ENCODE measurements around the gene NBPF1. TPM values are rescaled to one million over a fixed set of nuclear protein-coding genes. Genes with fewer than 3 reads are reported as not detected.
"Not testable (repeated sequence)": the region's sequence is repeated elsewhere in the genome, so short reads cannot be mapped to it uniquely, and the experiment has no call there.

Gene NBPF1
- total RNA-seq, 2 experiments from 2014 or later = 1.6 to 1.9 TPM

DNA sequence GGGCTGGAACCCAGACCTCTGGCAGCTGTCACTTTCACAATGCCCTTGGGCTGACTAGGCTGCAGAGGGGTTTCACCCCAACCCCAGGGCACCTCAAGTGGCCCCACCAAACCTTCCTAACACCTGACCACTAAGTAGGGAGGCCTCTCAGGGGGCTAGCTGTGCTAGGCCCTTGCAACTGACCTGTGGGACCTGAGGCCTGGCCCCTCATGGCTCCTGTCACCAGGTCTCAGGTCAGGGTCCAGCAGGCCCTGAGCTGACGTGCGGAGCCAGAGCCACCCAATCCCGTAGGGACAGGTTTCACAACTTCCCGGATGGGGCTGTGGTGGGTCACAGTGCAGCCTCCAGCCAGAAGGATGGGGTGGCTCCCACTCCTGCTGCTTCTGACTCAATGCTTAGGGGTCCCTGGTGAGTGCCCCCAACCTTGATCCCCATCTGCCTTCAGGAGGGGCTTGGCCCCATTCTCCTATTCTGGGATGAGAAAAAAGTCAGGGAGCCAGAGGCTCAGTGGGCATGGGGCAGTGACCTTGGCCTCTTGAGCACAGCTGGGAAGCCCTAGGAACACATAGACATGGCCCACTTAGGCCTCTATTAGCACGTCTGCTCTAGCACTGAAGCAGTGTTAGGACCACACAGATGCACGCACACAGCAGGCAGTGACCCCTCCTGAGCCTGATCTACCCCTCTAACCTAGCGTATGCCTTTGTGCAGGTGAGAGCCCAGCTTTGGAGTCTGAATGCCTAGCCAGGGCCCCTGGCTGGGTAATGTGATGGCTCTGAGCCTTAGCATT, 32.1 kb upstream of the NBPF1 start:
- H3K36me3 Mint-ChIP-seq (ENCODE audit: low read depth); CTCF ChIA-PET; H3K9me3 Mint-ChIP-seq; intact Hi-C loops (cut with micrococcal nuclease); H3K27ac Mint-ChIP-seq; H3K27me3 Mint-ChIP-seq (ENCODE audit: low read depth); H3K4me3 Mint-ChIP-seq; H3K4me1 Mint-ChIP-seq (ENCODE audit: low read depth): not testable (repeated sequence)
- peak; percentile 10 for DNase-seq

DNA sequence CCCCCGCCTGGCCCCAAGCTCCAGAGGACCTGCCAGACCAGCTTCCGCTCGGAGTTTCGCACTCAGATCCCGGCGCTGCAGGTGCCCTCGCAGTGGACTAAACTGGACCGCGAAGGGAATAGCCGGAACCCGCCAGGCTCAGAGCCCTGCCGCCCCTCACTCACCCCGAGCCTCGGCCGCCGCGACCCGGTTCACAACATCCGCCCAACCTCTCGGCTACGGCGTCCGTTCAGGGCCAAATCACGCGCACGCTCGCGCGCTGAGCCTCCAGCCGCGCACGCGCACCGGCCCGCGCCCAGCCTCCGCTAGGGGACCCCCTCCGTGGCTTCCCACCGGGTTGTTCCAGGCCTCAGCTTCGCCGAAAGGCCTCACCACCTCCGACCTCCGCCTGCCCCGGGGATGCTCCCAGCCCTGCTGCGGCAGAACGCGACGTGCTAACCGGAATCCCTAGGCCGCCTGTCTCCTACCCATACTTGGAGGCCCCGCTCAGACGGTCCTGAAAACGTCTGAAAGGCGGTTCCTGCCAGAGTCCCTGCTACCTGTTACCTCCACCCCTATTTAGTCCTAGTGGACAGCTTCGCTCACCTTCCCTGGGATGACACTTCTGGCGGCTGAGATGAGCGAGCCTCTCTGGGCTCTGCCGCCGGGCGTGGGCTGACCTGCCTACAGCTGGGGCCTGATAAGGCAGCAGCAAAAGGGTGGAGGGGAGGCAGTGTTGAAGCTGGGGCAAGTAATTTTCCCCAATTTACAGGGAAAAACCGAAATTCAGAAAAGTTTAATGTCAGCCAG, 31.3 kb upstream of the NBPF1 start:
- H3K4me1 Mint-ChIP-seq (ENCODE audit: low read depth); H3K4me3 Mint-ChIP-seq; intact Hi-C loops (cut with micrococcal nuclease); H3K9me3 Mint-ChIP-seq; H3K27me3 Mint-ChIP-seq (ENCODE audit: low read depth); H3K36me3 Mint-ChIP-seq (ENCODE audit: low read depth); H3K27ac Mint-ChIP-seq: not testable (repeated sequence)
- peak; percentile 98 for DNase-seq
- CTCF ChIA-PET = interaction anchor here (0.6 kb wide), 1 partner anchor 62 kb away, joined by 4 read pairs; no protein-coding TSS in a partner anchor

DNA sequence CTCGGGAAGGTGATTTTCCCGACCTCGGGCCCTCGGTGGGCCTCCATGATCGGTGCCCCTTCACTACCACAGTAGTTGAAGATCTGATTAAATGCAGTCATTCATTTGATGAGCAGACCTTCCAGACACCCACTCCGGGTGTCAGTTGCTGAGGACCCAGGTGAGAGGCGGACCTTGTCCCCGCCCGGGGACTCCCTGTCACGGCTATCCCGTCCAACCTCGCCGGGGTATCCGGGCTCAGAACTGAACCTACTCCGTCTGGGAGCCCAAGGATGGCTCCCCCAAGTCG, 30.8 kb upstream of the NBPF1 start:
- no peaks in the 10 kb centered on the region for H3K27me3 Mint-ChIP-seq (ENCODE audit: low read depth)
- CTCF ChIA-PET = interaction anchor here (0.6 kb wide), 1 partner anchor 63 kb away, joined by 4 read pairs; no protein-coding TSS in a partner anchor
- no peaks in the 10 kb centered on the region for H3K4me1 Mint-ChIP-seq (ENCODE audit: low read depth)
- intact Hi-C loops (cut with micrococcal nuclease) = no loop called here
- H3K9me3 Mint-ChIP-seq = no peaks in the 10 kb centered on the region
- DNase-seq = no peak
- no peaks in the 10 kb centered on the region for H3K36me3 Mint-ChIP-seq (ENCODE audit: low read depth)
- H3K27ac Mint-ChIP-seq = no peak overlapping the region
- H3K4me3 Mint-ChIP-seq = no peak overlapping the region

DNA sequence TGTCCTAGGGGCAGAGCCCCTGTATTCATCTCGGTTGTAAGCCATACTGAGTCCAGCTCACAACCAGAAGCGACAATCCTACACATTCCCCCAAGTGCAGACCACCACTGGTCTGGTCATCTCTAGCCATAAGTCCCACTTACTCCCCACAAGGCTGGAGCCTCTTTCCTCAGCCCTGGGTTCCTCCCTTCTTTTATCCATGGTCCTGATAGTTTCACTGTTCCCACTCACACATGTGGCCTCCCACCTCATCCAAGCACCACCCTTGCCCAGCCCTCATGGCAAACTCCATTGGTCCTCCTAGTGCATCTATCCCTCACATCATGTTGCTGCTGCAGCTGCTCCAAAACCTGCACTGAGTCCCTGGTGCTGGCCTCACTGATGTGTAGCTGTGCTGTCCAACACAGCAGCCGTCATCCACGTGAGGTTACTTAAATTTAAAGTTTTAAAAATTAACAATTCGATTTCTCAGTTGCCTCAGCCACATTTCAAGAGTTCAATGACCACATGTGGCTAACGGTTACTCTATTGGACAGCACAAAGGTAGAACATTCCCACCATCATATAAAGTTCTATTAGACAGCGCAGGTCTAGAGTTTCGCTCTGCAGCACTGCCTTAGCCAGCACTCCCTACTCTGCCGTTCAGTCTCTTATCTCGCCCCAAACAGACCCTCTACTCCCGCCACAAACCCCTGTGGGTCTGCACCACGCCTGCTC, 30.3 kb upstream of the NBPF1 start:
- CTCF ChIA-PET = interaction anchor here (0.6 kb wide), 1 partner anchor 64 kb away, joined by 4 read pairs; no protein-coding TSS in a partner anchor

DNA sequence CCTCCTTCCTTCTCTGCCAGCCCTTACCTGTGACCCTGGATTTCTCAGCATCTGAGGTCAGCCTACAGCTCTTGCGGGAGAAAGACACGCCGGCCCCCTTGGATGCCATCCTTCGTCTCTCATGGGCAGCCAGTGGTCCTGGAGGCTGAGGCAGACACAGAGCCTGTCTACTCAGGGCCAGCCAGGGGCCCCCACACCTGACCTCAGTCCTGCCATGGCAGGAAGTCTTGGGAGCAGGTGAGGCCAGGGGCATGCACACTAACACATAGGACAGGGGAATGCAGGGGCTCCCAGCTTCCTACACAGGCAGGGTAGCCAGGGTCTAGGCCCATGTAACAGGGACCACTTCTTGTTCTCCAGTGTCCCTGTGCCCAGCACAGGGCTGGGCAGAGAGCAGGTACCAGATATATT, 29.6 kb upstream of the NBPF1 start:
- H3K9me3 Mint-ChIP-seq; H3K4me1 Mint-ChIP-seq (ENCODE audit: low read depth); H3K36me3 Mint-ChIP-seq (ENCODE audit: low read depth); H3K4me3 Mint-ChIP-seq; H3K27me3 Mint-ChIP-seq (ENCODE audit: low read depth); CTCF ChIA-PET; H3K27ac Mint-ChIP-seq; intact Hi-C loops (cut with micrococcal nuclease): not testable (repeated sequence)
- peak; percentile 12 for DNase-seq

More for the DNA sequence above, 30.3 kb upstream of the NBPF1 start:
- H3K36me3 Mint-ChIP-seq (ENCODE audit: low read depth); H3K4me3 Mint-ChIP-seq; H3K4me1 Mint-ChIP-seq (ENCODE audit: low read depth); H3K27me3 Mint-ChIP-seq (ENCODE audit: low read depth); H3K9me3 Mint-ChIP-seq; intact Hi-C loops (cut with micrococcal nuclease); H3K27ac Mint-ChIP-seq: not testable (repeated sequence)
- peak; percentile 41 for DNase-seq

DNA sequence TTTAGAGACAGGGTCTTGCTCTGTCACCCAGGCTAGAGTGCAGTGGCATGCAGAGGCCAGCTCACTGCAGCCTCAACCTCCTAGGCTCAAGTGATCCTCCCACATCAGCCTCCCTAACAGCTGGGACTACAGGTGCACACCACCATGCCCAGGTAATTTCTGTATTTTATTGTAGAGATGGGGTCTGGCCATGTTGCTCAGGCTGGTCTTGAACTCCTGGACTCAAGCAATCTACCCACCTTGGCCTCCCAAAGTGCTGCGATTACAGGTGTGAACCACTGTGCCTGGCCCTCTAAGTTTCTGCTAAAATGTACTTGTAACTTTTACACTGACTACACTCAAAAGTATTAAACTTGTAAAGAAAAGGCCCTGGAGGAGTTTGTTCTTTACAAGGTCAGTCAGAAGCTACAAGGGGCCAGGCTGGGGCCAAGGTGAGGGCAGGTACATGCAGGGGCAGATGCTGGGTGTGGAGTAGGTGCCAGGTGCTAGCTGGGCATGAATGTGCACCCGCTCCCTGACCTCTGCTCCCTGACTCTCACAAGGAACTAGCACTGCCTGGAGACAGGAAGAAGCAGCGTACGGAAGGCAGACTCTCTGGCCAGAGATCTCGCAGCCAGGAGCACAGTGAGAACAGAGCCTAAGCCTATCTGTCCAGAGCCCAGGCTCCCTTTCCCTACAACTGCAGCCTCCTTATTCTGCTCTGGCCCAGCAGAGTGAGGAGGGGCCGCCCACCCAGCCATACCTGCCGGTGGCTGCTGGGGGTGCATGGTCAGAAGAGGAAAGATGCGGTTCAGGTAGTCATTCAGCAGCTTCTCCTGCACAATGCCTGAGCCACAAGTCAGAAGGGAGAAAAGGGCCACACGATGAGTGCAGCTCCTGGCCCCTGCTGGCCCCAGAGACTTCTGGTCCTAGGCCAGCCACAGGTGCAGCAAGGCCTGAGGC, 28.9 kb upstream of the NBPF1 start:
- H3K27ac Mint-ChIP-seq; intact Hi-C loops (cut with micrococcal nuclease); CTCF ChIA-PET; H3K4me3 Mint-ChIP-seq; H3K9me3 Mint-ChIP-seq; H3K36me3 Mint-ChIP-seq (ENCODE audit: low read depth); H3K4me1 Mint-ChIP-seq (ENCODE audit: low read depth); H3K27me3 Mint-ChIP-seq (ENCODE audit: low read depth): not testable (repeated sequence)
- DNase-seq = peak; percentile 3

DNA sequence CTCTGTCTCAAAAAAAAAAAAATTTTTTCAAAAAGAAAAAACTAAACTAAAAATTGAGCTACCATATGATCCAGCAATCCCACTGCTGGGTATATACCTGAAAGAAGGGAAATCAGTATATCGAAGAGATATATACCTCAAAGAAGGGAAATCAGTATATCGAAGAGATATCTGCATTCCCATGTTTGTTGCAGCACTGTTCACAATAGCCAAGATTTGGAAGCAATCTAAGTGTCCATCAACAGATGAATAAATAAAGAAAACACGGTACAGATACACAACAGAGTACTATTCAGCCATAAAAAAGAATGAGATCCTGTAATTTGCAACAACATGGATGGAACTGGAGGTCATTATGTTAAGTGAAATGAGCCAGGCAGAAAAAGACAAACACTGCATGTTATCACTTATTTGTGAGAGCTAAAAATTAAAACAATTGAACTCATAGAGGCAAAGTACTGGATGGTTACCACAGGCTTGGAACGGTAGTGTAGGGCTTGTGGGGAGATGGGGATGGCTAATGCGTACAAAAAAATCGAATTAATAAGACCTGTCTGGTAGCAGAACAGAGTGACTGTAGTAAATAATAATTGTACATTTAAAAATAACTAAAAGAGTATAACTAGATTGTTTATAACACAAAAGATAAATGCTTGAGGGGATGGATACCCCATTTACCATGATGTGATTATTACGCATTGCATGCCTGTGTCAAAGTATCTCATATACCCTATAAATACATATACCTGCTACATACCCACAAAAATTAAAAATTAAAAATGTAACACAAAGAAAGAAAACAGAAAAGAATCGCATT, 28.0 kb upstream of the NBPF1 start:
- H3K36me3 Mint-ChIP-seq (ENCODE audit: low read depth); intact Hi-C loops (cut with micrococcal nuclease); DNase-seq; H3K4me1 Mint-ChIP-seq (ENCODE audit: low read depth); H3K27ac Mint-ChIP-seq; H3K27me3 Mint-ChIP-seq (ENCODE audit: low read depth); H3K4me3 Mint-ChIP-seq; H3K9me3 Mint-ChIP-seq: not testable (repeated sequence)
- CTCF ChIA-PET = interaction anchor here (0.6 to 1.2 kb wide), 4 partner anchors 10 to 104 kb away, joined by 3 to 7 read pairs (median 4); no protein-coding TSS in a partner anchor

DNA sequence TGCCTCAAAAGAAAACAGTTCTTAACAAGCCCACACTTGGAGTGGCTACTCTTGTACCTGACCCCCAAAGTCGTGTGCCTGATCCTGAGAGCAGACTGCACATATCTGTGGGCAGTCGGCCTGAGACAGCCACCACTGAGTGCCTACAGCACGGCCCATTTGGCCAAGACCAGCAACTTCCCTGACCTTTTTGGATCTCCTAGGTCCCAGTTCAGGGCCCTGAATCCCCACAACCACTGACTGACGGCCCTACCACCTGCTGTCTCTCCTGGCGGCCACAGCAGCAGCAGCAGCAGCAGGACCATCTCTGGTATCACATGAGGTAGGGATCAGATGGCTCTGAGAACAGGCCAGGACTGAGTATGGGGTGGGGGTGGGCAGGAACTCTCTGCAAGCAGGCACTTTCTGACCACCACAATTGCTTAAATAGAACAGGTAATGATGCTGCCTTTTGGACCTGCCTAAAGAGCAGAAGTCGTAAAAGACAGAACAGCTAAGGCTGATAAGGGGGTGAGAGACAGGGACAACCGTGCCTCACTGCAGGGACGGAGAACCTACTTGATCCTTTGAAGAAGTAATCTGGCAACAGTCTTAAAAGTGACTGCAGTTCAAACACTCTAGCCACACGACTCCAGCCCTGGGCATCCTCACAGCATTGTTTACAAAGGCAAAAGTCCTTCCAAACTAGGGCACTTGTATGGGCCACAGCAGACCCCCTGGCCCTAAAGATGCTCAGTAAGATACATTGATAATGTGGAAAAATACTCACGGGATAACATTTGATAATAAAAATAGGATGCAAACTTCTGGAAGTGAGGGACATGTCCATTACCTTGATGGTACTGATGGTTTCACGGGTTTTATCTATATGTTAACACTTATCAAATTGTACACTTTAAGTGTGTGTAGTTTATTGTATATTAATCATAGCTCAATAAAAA, 26.0 kb upstream of the NBPF1 start:
- DNase-seq = peak; percentile 3
- intact Hi-C loops (cut with micrococcal nuclease); H3K36me3 Mint-ChIP-seq (ENCODE audit: low read depth); H3K4me1 Mint-ChIP-seq (ENCODE audit: low read depth); H3K27ac Mint-ChIP-seq; H3K9me3 Mint-ChIP-seq; H3K27me3 Mint-ChIP-seq (ENCODE audit: low read depth); H3K4me3 Mint-ChIP-seq: not testable (repeated sequence)
- CTCF ChIA-PET = interaction anchor here (1.5 kb wide), 1 partner anchor 19 kb away, joined by 4 read pairs; no protein-coding TSS in a partner anchor

DNA sequence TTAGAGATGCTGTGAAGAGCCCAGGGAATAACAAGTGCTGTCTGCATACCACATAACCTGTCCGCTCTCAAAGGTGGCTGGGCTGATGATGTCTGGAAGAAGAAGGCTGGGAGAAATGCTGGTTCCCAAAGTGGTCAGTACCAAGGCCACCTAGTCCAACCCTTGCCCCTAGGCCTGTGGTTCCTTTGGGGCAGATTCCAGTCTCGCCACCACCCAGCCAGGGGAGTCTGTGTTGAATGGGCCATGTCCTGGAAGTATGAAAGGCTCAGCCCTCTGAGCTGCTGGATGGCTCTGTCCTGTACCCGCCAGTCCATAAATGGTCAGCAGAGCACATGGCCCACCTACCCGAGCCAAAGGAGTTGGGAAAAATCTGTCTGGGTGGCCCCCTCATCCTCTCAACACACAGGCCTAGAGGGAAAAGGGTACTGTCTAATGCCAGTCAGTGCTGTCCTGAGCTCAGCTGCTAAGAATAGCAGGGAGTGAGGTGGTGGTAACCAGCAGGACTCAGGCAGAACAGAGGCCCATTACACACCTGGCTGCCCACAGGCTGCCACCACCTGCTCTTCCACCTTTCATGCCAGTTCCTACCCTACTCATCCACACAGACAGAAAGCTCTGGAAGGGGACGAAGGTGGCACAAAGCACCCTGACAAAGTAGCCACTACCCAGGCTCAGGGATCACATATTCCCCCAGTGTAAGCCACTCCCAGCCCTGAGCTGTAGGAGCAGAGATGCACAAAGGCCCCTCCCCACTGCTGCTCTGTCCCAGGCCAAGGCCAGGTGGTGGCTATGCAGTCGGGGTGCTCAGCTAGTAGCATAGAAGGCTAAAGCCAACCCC, 24.8 kb upstream of the NBPF1 start:
- CTCF ChIA-PET = interaction anchor here (0.8 to 1.0 kb wide), 2 partner anchors 26 to 69 kb away, joined by 3 read pairs; no protein-coding TSS in a partner anchor
- H3K36me3 Mint-ChIP-seq (ENCODE audit: low read depth); H3K9me3 Mint-ChIP-seq; H3K4me3 Mint-ChIP-seq; H3K4me1 Mint-ChIP-seq (ENCODE audit: low read depth); H3K27me3 Mint-ChIP-seq (ENCODE audit: low read depth); intact Hi-C loops (cut with micrococcal nuclease); H3K27ac Mint-ChIP-seq: not testable (repeated sequence)
- peak; percentile 4 for DNase-seq

Measured in activated naive CD4-positive, alpha-beta T cell treated with anti-CD3 and anti-CD28 coated beads for 36 hours (primary cell).